Tibial artery (tissue), 4 donors: ENCODE measurements around the gene XBP1.

Source experiments
- DNase-seq, 2 donors: peaks; one replicate each; pipeline ENCODE4 v3.0.0-alpha.2; 2019
- H3K27ac ChIP-seq, 2 donors: fragments of 200-600 bp; sonication (generic) in 1 of 2; 1 replicate in 1 of 2; 2 replicates in 1 of 2; pipeline ENCODE4 v1.5.1; 2018 to 2019; ENCODE audit warnings: mild to moderate bottlenecking in 1 of 2
- H3K27me3 ChIP-seq, 2 donors: fragments of 200-600 bp; sonication (generic) in 1 of 2; one replicate each; pipeline versions ENCODE4 v1.5.1 to v1.6.0; 2016 to 2019
- H3K36me3 ChIP-seq, 3 donors: fragments of 200-600 bp; sonication (generic) in 2 of 3; one replicate each; pipeline ENCODE4 v1.5.1; 2016 to 2019; ENCODE audit warnings: mild to moderate bottlenecking in 2 of 3
- H3K4me1 ChIP-seq, 4 donors: fragments of 200-600 bp; sonication (generic) in 2 of 4; 1 replicate in 3 of 4; 2 replicates in 1 of 4; pipeline ENCODE4 v1.5.1; 2016 to 2019
- H3K4me3 ChIP-seq, 2 donors: fragments of 200-600 bp; sonication (generic) in 1 of 2; 1 replicate in 1 of 2; 2 replicates in 1 of 2; pipeline ENCODE4 v1.5.1; 2018 to 2019; ENCODE audit warnings: mild to moderate bottlenecking in 2 of 2
- H3K9me3 ChIP-seq, 3 donors: fragments of 200-600 bp; sonication (generic) in 1 of 3; one replicate each; pipeline ENCODE4 v1.5.1; 2016 to 2019
- intact Hi-C: fragments of 100-400 bp; cut with DNase I; formaldehyde crosslinking; loops from one replicate; pipeline ENCODE4 v1.15.0; 2023; ENCODE audit warnings: low total_unique reads
- TF ChIP-seq, protein P1 (sequence below), 2 experiments: fragments of 200-600 bp in 1 of 2; fragments of 450-650 bp in 1 of 2; IDR thresholded peaks; one replicate each; pipeline ENCODE4 v1.5.1; 2017 to 2019; ENCODE audit warnings: antibody characterized with exemption in 2 of 2, mild to moderate bottlenecking in 1 of 2, moderate library complexity in 1 of 2

The XBP1 gene

DNA sequence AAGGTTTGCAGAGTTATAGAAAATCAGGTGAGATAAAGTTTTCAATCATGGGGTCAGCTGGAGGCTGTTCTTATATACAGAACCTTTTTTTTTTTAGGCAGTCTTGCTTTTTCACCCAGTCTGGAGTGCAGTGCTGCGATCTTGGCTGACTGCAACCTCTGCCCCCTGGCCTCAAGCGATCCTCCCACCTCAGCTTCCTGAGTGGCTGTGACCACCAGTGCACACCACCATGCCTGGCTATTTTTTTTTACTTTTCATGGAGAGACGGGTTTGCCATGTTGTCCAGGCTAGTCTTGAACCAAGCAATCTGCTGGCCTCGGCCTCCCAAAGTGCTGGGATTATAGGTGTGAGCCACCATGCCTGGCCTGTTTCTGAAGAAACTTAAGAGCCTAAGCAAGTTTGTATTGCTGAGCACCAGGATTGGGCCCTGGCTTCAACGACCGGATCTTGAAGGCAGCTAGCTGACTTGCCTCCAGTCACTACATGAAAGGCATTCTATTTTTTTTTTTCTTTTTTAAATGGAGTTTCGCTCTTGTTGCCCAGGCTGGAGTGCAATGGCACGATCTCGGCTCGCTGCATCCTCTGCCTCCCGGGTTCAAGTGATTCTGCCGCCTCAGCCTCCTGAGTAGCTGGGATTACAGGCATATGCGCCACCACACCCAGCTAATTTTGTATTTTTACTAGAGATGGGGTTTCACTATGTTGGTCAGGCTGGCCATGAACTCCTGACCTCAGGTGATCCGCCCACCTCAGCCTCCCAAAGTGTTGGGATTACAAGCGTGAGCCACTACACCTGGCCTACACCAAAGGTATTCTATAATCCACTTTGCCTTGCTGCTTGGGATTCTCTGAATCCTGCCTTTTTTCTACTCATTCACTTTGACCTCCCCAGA, 7.6 kb downstream of the XBP1 start:
- intact Hi-C loops, result loop anchor here (10.0 kb wide), 1 partner anchor 48 kb away; the partner anchor contains the start of genes CHEK2 and HSCB
- DNase-seq, result no peak
- TF ChIP-seq, protein P1, sequence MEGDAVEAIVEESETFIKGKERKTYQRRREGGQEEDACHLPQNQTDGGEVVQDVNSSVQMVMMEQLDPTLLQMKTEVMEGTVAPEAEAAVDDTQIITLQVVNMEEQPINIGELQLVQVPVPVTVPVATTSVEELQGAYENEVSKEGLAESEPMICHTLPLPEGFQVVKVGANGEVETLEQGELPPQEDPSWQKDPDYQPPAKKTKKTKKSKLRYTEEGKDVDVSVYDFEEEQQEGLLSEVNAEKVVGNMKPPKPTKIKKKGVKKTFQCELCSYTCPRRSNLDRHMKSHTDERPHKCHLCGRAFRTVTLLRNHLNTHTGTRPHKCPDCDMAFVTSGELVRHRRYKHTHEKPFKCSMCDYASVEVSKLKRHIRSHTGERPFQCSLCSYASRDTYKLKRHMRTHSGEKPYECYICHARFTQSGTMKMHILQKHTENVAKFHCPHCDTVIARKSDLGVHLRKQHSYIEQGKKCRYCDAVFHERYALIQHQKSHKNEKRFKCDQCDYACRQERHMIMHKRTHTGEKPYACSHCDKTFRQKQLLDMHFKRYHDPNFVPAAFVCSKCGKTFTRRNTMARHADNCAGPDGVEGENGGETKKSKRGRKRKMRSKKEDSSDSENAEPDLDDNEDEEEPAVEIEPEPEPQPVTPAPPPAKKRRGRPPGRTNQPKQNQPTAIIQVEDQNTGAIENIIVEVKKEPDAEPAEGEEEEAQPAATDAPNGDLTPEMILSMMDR (IDR thresholded peaks at IDR 0.05), result no peak
- peaks cover 43 to 73% (median 50%) of the 10 kb centered on the region in 3 donors for H3K36me3 ChIP-seq
- H3K4me1 ChIP-seq, result peaks cover 0 to 32% (median 21%) of the 10 kb centered on the region in 4 donors
- no peak overlapping the region for H3K27ac ChIP-seq
- H3K9me3 ChIP-seq, result no peaks in the 10 kb centered on the region
- H3K4me3 ChIP-seq, result no peak overlapping the region
- H3K27me3 ChIP-seq, result no peaks in the 10 kb centered on the region

DNA sequence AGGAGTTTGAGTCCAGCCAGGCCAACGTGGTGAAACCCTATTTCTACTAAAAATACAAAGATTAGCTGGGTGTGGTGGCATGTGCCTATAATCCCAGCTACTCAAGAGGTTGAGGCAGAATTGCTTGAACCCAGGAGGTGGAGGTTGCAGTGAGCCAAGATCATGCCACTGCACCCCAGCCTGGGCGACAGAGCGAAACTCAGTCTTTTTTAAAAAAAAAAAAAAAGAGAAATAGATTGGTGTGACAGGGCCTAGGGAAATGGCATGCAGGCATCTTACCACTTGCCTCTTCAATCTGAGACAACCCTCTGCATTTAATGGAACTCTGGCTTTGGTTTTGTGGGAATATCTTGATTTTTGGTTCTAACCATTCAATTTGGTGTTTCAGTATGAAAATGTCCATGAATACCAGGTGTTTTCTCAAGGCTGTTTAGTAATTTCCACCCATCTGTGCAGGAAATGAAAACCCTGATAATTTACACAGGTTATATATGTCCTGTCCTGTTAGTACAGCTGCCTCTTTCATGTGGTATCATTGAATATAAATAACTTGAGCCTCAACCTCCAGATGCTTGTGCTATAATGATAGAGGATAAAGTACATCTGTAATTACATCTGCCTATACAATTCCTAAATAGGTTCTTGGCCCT, 8.4 kb downstream of the XBP1 start:
- H3K4me3 ChIP-seq, result no peak overlapping the region
- peaks cover 35 to 74% (median 52%) of the 10 kb centered on the region in 3 donors for H3K36me3 ChIP-seq
- intact Hi-C loops, result loop anchor here (10.0 kb wide), 1 partner anchor 47 kb away; the partner anchor contains the start of genes CHEK2 and HSCB
- no peaks in the 10 kb centered on the region for H3K9me3 ChIP-seq
- peaks cover 0 to 24% (median 14%) of the 10 kb centered on the region in 4 donors for H3K4me1 ChIP-seq
- TF ChIP-seq, protein P1 (IDR thresholded peaks at IDR 0.05), result no peak
- no peak overlapping the region for H3K27ac ChIP-seq
- H3K27me3 ChIP-seq, result no peaks in the 10 kb centered on the region
- no peak for DNase-seq

DNA sequence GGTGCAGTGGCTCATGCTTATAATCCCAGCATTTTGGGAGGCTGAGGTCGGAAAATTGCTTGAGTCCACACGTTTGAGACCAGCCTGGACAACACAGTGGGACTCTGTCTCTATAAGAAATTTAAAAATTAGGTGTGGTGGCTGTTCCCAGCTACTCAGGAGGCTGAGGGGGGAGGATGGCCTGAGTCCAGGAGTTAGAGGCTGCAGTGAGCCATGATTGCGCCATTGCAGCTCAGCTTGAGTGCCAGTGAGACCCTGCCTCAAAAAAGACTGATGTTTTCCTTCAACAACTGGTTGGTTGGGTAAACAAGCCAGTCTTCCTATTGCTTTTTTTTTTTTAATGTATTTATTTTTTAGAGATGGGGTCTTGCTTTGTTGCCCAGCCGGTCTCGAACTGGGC, 9.2 kb downstream of the XBP1 start:
- H3K4me3 ChIP-seq, result no peak overlapping the region
- intact Hi-C loops, result loop anchor here (10.0 kb wide), 1 partner anchor 46 kb away; the partner anchor contains the start of genes CHEK2 and HSCB
- H3K4me1 ChIP-seq, result peaks cover 0 to 16% (median 8%) of the 10 kb centered on the region in 4 donors
- no peak overlapping the region for H3K27ac ChIP-seq
- H3K9me3 ChIP-seq, result no peaks in the 10 kb centered on the region
- TF ChIP-seq, protein P1 (IDR thresholded peaks at IDR 0.05), result no peak
- no peak for DNase-seq
- H3K36me3 ChIP-seq, result peaks cover 29 to 74% (median 52%) of the 10 kb centered on the region in 3 donors
- no peaks in the 10 kb centered on the region for H3K27me3 ChIP-seq

DNA sequence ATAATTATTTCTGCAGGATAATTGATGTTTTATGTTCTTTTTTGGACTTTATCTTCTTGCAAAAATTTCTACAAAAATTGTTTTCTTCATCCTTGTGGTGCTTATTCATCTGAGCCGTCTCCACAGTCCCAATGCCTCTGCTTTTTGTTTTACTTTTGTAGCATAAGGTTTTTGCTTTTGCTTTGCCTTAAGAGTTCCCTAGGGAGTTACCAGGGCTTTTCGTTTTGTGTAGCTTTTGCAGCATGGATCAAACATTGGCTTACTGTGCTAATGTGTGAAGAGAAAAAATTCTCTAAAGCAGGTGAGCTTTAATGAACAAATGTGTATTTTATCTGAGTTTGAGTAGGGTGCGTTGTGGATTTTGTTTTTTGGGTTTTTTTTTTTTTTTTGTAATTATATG, 11.8 kb downstream of the XBP1 start:
- TF ChIP-seq, protein P1 (IDR thresholded peaks at IDR 0.05), result no peak
- Histone ChIP-seq H3K27me3 (no peaks in the 10 kb centered on the region), H3K4me3 (no peak overlapping the region), H3K9me3 (no peaks in the 10 kb centered on the region), H3K4me1 (no peaks in the 10 kb centered on the region), H3K36me3 (peaks cover 29 to 74% (median 51%) of the 10 kb centered on the region in 3 donors), H3K27ac (no peak overlapping the region)
- intact Hi-C loops, result no loop called here
- no peak for DNase-seq

DNA sequence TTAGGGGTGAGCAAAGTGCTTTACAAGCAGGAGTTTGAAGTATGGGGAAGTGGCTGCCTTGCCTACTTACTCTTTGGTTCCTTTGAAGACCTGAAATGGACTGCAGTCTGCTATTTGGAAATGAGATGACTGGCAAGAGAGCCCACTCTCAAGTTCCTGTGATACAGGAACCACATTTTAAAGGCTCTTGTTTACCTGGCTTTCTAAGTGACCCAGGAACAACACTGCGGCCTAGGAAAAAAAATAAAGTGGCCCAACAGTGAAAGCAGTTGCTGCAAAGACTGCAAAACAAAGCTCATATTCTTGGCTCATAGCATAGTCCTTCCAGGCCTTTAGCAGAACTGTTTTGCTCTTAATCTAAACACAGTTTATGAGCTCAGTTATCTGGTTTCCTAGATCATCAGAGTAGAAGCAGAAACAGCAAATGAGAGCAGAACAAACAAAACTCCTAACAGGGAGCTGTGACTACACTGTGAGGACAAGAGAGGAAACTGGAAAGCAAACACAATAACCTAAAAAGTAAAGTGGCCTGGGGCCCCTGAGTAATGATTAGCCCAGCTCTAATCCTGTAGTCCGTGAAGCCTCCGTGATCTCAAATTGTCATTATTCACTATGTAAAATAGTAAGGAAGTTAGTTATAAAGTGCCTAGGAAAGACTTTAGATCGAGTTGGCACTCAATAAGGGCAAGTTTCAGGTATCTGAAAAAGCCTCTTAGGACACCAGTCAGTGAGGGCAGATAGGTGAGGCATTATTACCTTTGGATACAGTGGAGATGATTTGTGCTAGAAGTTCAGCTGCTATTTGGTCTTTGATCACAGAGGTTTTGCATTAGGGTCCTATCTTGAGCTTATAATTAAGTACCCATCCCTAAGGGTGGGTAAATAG, 16.3 kb downstream of the XBP1 start:
- TF ChIP-seq, protein P1 (IDR thresholded peaks at IDR 0.05), result no peak
- H3K27ac ChIP-seq, result no peak overlapping the region
- DNase-seq, result no peak
- intact Hi-C loops, result no loop called here
- no peaks in the 10 kb centered on the region for H3K9me3 ChIP-seq
- no peak overlapping the region for H3K4me3 ChIP-seq
- H3K36me3 ChIP-seq, result peaks cover 49 to 78% (median 63%) of the 10 kb centered on the region in 3 donors
- peaks cover 0 to 15% (median under 1%) of the 10 kb centered on the region in 4 donors for H3K4me1 ChIP-seq
- no peaks in the 10 kb centered on the region for H3K27me3 ChIP-seq
